HG03045 (cell line): ENCODE measurements around the gene PM20D1.
"Not testable (repeated sequence)": the region's sequence is repeated elsewhere in the genome, so short reads cannot be mapped to it uniquely, and the experiment has no call there.

Source experiments
- ATAC-seq: cut with Tn5 transposase; IDR thresholded peaks from one replicate; pipeline ENCODE4 v1.9.1; 2021; ENCODE audit warnings: mild to moderate bottlenecking, moderate library complexity; ENCODE audit not compliant: unreplicated experiment

PM20D1 gene

DNA sequence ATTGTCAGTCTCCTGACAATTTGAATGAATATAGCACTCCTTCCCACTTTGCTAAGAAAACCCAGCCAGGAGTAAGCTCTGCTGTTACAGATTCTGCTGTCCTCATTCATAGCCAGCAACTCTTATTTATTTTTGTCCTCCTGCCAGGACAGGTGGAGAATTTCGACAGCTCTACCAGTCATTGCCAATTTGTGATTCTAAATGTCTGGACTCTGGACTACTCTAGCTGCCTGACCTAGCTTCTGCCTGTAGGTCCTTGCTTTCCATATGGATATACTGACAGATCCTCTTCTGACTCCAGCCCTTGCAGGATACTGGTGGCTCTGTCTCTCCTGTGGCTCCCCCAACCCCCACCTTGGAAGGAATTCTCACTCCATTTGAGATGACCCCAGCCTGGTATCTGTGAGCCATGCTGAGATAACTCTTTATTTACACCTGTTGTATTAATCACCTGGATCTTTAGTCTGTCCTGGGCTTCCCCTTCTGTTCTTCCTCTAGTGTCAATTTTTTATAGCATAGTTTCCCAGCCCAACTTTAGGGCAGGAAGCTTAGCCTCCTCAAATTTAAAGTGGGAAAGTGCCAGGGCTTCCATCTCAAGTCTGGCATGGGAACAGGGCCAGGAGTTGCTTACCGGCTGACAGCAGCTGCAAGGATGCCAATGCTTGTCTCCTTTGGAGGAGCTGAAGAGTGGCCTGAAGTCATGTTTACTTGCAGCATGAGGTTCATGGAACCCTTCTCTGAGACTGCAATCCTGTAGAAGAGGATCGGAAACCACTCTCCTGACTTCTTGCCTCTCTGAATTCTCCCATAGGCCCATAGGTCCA, 6.7 kb downstream of the PM20D1 start:
- ATAC-seq: no peak

DNA sequence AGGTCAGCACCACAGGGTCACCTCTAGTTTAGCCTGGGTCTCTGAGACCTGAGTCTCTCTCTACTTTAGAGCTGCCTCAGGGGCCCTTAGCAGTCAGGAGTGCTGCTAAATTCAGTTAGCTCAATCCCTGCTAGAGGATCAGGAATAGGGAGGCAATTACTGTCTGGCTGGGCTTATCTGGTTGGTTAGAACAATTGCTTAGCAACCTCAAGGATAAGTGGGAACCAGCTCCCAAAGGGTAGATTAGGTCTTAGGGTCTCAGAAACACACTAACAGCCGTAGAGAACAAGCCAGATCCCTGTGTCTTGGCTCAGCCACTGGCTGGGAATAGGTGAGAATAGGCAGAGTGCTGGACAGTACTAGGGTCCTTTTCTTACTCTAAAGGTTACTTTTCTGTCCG, 7.7 kb downstream of the PM20D1 start:
- ATAC-seq: no peak

DNA sequence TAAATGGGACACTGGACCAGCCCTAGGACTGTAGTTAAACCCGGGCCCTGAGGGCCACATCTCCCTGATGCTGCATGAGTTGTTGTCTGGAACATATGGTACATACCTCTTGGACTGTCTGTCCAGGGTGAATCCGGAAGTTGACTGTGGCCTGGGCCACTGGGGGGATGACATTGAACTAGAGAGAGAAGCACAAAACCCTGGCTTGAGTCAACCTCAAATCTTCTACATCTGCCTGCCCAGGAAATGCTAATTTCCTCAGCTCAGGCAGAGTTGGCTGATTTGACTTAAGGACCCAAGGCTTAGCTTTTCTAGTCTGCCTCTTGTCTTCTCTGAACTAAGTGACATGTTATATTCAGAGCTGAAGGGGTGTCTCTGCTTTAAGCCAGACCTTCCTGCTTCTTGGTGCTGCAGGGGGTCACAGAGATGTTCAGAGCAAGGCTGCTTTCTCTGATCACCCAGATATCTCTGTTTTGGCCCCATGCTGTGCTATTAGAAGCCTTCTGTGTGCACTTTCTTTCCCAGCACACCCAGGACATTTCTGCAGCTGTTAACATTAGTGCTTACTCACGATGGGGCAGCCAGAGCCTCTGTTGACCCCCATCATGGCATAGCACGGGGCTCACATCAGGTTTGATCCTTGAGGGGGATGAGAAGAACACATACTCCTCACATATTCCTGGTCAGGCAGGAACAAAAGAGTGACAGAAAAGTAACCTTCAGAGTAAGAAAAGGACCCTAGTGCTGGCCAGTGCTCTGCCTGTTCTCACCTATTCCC, 9.6 kb downstream of the PM20D1 start:
- ATAC-seq: no peak

DNA sequence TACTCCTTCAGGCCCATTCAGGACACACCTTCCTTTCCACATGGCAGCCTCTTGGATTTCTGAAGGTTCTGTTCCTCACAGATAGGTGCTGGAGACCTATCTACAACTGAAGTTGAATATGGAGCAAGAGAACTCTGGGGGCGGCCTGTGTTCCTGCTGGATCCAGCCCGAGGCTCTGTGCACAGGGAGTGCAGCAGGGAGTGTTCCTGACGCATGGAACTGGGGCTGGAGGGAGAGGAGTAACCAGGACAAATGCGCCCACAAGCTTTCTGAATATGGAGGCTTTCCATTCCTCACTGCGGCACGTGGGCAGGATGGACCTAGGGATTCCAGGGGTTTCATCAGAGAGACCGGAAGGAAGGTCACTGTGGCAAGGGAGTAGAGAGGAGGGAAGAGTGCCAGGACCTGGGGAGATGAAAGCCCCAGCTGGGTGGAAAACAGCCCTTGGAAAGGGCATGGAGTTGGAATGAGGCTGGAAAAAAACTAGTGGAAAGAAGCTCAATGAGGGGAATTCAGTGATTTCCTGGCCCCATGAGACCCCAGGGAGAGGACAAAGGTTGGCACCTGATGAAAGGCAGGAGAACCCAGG, 12.5 kb downstream of the PM20D1 start:
- no peak for ATAC-seq

DNA sequence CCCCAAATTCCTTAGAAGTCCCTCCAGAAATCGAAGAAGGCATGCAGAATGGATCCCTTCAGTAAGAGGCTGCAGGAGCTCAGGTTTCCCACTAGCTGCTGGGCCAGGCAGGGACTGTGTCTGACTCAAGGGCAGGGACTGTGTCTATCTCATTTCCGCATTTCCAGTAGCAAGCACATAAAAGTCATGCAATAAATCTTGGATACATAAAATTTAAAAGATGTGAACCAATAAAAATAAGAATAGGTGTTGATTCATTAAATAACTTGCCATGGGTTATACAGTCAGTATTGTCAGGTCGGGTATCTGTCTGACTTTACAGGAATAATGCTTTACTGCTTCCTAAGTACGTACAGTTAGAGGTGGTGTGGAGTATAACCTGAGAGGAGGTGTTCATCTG, 15.2 kb downstream of the PM20D1 start:
- ATAC-seq: no peak

DNA sequence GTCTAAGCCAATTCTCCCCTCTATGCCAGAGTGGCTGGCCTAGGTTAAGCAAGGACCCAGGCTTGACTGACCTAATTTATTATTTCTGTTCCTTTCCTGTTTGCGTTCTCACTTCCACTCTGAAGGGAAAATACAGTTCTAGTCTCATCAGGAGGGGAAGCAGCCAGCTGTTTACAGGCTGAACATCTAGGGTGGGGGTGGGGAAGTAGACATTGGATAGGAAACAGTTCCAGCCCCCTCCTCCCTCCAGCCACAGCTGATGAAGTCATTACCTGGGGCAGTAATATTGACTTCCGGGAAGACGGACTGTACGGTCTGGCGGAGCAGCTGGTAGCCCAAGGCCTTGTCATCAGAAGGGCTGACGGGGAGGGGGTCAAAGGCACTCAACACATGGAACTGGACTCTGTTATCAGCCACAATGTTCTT, 17.6 kb downstream of the PM20D1 start:
- no peak for ATAC-seq

DNA sequence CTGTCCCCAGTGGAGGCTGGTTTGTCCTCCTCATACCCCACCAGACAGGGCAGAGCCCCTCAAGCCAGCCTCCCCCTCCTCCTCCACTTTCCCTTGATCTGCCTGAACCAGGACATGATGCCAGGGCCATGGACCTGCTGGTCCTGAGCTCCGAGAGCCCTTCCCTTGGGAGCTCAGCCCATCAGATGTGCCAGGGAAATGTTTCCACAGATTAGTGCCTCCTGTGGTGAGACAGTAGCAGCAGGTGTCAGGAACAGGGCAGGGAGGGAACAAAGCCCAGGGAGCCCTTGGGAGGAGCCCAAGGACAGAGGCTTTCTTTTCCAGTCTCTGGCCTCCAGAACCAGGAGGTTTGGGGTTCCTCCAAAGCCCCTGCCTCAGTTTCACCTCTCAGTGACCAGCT, 22.3 kb downstream of the PM20D1 start:
- no peak for ATAC-seq

DNA sequence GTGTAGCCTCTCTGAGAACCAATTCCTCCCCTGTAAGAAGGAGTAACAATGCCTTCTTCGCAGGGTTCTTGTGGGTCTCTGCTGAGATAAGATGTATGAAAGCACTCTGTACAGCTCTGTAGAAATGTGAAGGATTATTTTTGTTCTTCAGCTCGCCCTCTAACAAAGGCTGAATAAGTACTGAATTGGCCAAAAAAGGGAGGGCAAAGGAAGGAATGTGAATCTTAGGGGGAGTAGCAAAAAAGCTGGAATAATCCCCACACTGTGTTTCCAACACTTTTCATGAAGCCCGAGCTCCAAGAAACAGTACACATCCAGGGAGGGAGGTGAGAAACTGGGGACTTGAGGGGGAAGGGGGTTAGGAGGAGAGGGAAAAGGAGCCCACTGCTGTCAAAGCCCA, 22.9 kb downstream of the PM20D1 start:
- no peak for ATAC-seq

DNA sequence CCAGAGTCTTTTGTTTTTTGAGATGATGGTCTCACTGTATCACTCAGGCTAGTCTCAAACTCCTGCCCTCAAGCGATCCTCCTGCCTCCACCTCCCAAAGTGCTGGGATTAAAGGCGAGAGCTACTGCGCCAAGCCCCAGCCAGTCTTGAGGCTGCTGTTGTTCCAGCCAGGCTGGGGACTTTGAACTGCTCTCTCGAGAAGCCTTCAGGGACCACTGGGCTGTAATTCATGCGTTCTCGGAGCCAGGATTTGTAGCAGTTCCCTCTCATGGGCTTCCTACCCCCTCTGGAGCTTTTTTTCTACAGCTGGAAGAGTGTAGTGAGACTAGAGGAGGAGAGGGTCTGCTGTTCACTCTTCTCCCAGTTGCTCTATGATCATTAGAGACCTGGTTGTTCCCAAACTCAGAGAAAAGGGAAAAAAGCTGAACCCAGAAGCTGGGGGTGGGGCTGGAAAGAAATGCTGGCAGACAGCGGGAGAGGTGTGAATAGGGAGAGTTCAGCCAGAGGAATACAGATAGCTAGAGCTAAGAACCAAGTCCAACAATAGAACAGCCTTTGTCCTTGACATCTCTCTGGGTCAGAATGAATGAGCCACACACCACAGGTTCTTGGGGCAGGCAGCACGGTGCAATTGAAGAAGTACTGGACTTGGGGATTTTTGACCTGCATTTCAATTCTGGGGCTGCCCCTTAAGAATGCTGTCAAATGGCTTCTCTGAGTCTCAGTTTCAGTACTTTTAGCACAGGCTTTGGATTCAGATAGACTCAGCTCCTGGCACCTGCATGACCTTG, 23.7 kb downstream of the PM20D1 start:
- no peak for ATAC-seq

DNA sequence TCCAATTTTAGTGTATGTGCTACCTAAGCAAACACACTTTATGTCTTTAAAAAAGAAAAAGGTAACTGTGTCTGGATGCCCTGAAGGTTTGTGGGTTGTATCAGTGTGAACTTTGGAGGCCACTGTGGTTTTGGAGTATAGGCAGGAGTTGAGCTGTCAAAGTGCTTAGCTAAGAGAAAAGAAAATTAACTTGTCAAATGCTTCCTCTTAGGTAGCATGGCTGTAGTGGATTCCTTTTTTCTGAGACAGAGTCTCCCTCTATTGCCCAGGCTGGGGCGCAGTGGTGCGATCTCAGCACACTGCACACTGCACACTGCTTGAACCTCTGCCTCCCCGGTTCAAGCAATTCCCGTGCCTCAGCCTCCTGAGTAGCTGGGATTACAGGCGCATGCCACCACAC, 25.8 kb downstream of the PM20D1 start:
- no peak for ATAC-seq

DNA sequence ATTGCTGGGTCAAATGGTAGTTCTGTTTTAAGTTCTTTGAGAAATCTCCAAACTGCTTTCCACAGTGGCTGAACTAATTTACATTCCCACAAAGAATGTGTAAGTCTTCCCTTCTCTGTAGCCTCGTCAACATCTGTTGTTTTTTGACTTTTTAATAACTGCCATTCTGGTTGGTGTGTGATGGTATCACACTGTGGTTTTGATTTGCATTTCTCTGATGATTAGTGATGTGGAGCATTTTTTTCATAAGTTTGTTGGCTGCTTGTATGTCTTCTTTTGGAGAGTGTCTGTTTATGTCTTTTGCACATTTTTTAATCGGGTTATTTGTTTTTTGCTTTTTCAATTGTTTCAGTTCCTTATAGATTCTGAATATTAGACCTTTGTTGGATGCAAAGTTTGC, 26.7 kb downstream of the PM20D1 start:
- not testable (repeated sequence) for ATAC-seq

DNA sequence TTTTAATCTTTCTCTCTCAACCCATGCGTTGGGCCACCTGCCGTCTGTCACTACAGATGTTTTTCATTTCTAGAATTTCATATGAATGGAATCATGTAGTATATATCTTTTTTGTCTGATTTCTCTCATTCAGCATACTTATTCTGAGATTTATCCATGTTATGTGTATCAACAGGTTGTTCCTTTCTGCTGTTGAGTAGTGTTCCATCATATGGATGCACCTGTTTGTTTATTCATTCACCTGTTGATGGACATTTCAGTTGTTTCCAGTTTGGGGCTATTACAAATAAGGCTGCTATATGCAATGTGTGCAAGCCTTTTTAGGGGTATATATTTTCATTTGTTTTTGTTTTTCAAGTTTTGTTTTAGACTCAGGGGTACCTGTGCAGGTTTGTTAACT, 27.5 kb downstream of the PM20D1 start:
- ATAC-seq: no peak

DNA sequence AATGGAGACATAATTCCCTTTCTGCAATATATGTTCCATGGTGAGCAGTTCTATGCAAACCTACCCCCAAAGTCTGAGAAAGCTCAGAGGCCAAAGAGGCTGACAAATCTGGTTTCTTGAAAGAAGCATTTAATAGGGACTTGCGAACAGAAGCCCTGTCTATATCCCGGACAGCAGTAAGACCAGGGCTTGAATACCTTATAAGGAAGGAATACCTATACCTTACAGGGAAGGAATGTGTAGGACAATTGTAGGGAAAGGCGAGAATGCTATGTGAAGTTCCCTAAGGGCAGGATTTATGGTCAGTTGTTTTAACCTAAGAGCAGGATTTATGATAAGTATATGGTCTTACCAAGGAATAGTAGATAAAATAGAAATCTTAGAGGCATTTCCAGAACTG, 31.9 kb downstream of the PM20D1 start:
- no peak for ATAC-seq

DNA sequence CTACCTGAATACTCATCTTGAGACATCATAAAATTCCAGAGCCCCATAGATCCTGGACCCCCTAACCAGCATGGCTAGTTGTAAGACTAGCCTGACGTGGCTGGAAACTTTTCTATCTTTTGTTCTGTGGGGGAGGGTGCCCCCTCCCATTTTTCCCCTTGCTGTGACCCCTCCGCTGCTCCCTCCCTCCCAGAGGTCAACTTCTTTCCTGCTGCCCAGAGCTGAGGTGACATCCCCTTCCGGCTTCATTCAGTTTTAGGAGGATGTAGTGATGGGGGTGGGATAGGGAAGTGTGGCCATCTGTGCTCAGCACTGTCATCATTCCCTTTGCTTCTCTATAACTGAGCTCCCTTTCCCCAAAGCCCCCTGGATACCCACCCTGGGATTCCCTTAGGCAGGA, 32.6 kb downstream of the PM20D1 start:
- ATAC-seq: no peak

DNA sequence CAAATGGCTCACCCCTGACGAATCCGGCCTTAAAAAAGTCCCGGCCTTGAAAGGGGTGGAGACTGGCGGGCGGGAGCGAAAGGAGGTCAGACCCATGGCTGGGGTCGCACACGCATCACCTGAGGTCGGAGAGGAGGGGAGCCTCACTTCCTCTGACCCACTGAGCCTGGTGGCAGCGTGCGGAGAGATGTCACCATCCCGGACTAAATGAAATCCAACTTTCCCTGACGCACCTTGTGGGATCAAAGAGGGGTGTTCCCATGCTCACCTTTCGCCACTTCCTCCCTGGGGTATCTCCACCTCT, 36.2 kb downstream of the PM20D1 start:
- no peak for ATAC-seq

DNA sequence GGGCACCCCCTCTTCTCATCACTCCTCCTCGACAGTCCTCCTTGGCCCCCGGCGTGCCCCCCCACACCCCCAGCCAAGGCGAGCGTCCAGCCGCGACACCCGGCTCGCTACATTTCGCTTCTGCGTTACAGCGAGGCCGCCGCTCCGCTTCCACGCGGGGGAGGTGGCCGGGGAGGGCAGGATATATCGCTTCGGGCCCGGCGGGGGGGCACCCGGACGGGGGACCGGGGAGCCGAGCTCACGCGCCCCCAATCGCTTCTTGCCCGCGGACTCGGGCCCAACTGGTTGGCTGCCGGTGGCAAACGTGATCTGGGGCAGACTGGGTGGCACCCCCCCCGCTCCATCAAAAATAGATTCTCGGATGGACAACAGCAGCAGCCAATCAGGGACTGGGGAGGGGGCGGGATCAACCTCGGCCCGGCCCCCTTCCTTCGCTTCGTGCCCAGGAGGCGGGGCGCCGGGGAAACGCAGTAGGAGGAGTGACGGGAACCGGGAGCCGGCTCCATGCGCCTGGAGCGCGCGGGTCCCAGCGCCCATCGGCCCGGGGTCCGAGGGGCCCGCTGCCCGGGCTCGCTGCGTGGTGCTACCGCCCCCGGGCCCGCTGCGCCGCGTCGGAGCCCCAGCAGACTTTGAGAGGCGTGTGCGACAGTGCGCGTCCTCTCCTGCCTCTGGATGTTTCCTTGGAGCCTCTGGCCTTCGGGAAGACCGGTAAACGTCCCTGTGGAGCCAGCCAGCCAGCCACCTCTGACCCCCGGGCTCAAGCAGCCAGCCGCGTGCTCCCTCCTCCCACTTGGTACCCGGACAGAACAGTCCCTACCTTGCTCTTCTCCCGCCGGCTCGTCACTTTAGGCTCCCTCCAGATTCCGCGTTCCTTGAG, 36.8 kb downstream of the PM20D1 start, which contains the start of gene SLC41A1:
Gene SLC41A1, minus strand, starts transcription at position 321 of the 877 bp plus-strand sequence. CDS start 2,757 bp downstream, outside the sequence.
- peak; percentile 84 for ATAC-seq

DNA sequence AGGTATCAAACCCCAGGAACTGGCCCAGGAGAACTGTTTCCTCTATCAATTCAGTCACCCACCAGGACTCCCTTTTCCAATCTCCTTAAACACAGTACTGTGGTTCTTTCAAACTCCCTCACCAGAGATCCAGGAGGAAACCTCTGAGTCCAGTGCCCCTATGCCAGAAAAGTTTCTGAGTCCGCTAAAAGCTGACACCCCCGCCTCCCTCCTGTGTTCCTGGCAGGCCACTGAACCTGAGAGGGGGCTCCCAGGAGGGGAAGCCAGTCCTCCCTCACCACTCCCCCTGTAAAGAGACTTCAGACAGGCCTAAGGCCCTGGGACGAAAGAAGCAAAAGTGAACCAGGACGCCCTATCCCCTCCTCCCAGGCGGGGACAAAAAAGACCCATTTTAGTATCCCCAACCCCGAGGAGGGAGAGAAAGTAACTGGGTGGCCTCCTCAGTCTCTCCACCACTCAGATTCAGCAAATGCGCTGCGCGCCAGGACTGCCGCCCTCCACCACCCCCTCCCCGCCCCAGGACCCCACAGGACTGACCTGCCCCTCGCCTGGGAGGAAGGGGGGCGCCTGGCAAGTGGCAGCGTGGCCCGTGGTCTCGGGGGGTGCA, 37.6 kb downstream of the PM20D1 start:
- ATAC-seq: no peak

DNA sequence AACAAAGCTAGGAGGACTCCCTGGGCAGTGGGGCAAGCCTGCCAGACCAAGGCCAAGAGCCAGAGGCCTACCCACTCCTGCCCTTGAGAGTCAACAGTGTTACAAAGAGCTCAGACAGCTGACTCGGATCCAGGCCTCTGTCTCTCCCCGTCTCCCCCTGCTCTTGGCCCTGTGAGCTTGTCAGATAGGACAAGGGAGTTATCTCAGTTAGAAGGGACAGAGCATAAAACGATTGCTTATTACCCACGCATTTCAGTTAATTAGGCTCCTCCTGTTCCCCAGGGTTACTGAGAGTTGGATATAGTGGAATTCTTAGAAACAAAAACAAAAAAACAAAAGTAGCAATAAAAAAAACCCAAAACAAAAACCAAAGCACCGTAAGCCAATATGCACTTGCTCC, 38.3 kb downstream of the PM20D1 start:
- no peak for ATAC-seq

DNA sequence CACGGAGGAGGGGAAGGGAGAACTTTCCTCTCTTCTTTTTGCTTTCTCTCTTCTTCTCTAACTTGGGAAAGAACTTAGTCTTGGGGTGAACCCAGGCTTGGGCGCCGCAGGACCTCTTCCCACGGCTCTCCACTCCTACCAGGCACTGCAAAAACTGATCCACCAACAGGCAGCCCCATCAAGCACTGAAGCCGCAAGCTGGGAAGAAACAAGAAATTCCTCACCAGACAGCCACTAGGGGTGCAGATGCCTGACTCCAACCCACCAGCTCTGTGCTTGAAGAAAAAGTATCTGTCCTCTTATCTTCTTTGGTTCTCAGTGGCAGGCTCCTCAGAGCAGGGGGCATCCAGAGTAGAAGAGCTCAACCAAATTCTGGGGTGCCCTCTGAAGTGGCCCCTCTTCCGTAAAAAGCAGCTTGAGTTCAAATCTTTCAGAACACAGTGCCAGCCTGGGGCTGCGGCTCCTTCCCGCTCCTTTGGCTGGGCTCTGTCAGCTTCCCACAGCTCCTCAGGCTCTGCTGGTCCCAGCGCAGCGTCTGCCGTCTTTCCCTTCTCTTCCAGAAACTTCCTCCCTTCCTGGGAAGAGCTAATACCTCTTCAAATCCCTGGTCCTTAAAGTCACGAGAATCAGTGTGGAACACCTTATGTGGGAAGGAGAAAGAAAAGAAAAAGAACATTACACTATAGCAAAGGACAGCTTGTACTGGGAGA, 39.3 kb downstream of the PM20D1 start:
- no peak for ATAC-seq
